Neural cell (in vitro differentiated cells): ENCODE results near the gene DUOX1. TPM values are rescaled to one million over a fixed set of nuclear protein-coding genes. Genes with fewer than 3 reads are reported as not detected.
A peak's percentile ranks its signal among the peaks of the same experiment; 100 is the strongest.

Experiments
- H2AFZ ChIP-seq: fragments of 200-600, 300-800 bp; sonication (generic), shearing (Covaris generic); 2 replicates; pipeline ENCODE4 v1.6.0; 2014; ENCODE audit warnings: low read depth, mild to moderate bottlenecking, antibody characterized with exemption, low read length, moderate library complexity
- H3F3A ChIP-seq: fragments of 200-600 bp; shearing (Covaris generic); 2 replicates; pipeline ENCODE4 v1.6.1; 2016; ENCODE audit warnings: mild to moderate bottlenecking, moderate library complexity, mixed read lengths, antibody characterized with exemption, low read length; ENCODE audit not compliant: insufficient read depth, poor library complexity, severe bottlenecking
- H3K27ac ChIP-seq: fragments of 200-600, 300-800 bp; sonication (generic), shearing (Covaris generic); 2 replicates; pipeline ENCODE4 v1.5.1; 2014; ENCODE audit warnings: mild to moderate bottlenecking, low read length, moderate library complexity
- H3K27me3 ChIP-seq: fragments of 300-800, 200-600 bp; sonication (generic), shearing (Covaris generic); 2 replicates; pipeline ENCODE4 v1.6.0; 2014; ENCODE audit warnings: mild to moderate bottlenecking, low read depth, low read length, moderate library complexity; ENCODE audit not compliant: insufficient read depth
- H3K36me3 ChIP-seq: fragments of 300-800, 200-600 bp; sonication (generic), shearing (Covaris generic); 2 replicates; pipeline ENCODE4 v1.5.1; 2014; ENCODE audit warnings: mild to moderate bottlenecking, antibody characterized with exemption, low read length, moderate library complexity; ENCODE audit not compliant: insufficient read depth
- H3K4me2 ChIP-seq: fragments of 300-800, 200-600 bp; sonication (generic), shearing (Covaris generic); 2 replicates; pipeline ENCODE4 v1.6.0; 2014; ENCODE audit warnings: mild to moderate bottlenecking, low read length
- H3K4me3 ChIP-seq: fragments of 300-800, 200-600 bp; sonication (generic), shearing (Covaris generic); 2 replicates; pipeline ENCODE4 v1.5.1; 2014; ENCODE audit warnings: mild to moderate bottlenecking, low read length, moderate library complexity
- H3K79me2 ChIP-seq: fragments of 200-600 bp; shearing (Covaris generic); replicated peaks from 2 replicates; pipeline ENCODE4 v1.6.0; 2014; ENCODE audit warnings: mild to moderate bottlenecking, low read length, moderate library complexity; ENCODE audit not compliant: insufficient read depth
- H3K9ac ChIP-seq: fragments of 300-800, 200-600 bp; sonication (generic), shearing (Covaris generic); 2 replicates; pipeline ENCODE4 v1.6.1; 2016; ENCODE audit warnings: mild to moderate bottlenecking, low read length, mixed read lengths
- H3K9me2 ChIP-seq: fragments of 200-600 bp; shearing (Covaris generic); 2 replicates; pipeline ENCODE4 v1.6.1; 2016; ENCODE audit warnings: mild to moderate bottlenecking, low read length, mixed read lengths; ENCODE audit not compliant: insufficient read depth
- H3K9me3 ChIP-seq: fragments of 200-600, 300-800 bp; sonication (generic), shearing (Covaris generic); 2 replicates; pipeline ENCODE4 v1.6.1; 2016; ENCODE audit warnings: mild to moderate bottlenecking, mixed run types, low read length, moderate library complexity, mixed read lengths
- H4K20me1 ChIP-seq: fragments of 200-600 bp; shearing (Covaris generic); 2 replicates; pipeline ENCODE4 v1.6.1; 2016; ENCODE audit warnings: mild to moderate bottlenecking, mixed run types; ENCODE audit not compliant: insufficient read depth
- EP300 ChIP-seq: fragments of 450-650 bp; conservative IDR thresholded peaks from 2 replicates; pipeline ENCODE4 v1.6.1; 2014; ENCODE audit warnings: antibody characterized with exemption, mild to moderate bottlenecking, moderate library complexity; ENCODE audit not compliant: poor library complexity, severe bottlenecking
- EZH2 ChIP-seq: fragments of 200-600, 300-800 bp; shearing (Covaris generic), sonication (generic); IDR thresholded peaks from 2 replicates; pipeline ENCODE4 v1.6.1; 2014; ENCODE audit warnings: antibody characterized with exemption, low read length, borderline replicate concordance, mild to moderate bottlenecking; ENCODE audit not compliant: insufficient read depth, poor library complexity, severe bottlenecking
- MXI1 ChIP-seq: fragments of 450-650 bp; conservative IDR thresholded peaks from 2 replicates; pipeline ENCODE4 v1.6.1; 2014; ENCODE audit warnings: antibody characterized with exemption, mild to moderate bottlenecking; ENCODE audit not compliant: poor library complexity, severe bottlenecking
- POLR2AphosphoS5 ChIP-seq: IDR thresholded peaks from 2 replicates; pipeline ENCODE4 v1.6.1; 2012
- RAD21 ChIP-seq: fragments of 450-650 bp; conservative IDR thresholded peaks from 2 replicates; pipeline ENCODE4 v1.6.1; 2014; ENCODE audit warnings: antibody characterized with exemption, mild to moderate bottlenecking, moderate library complexity
- SMC3 ChIP-seq: fragments of 450-650 bp; conservative IDR thresholded peaks from 2 replicates; pipeline ENCODE4 v1.6.1; 2014; ENCODE audit warnings: antibody characterized with exemption, mild to moderate bottlenecking, moderate library complexity; ENCODE audit not compliant: poor library complexity
- TAF1 ChIP-seq: IDR thresholded peaks from 2 replicates; pipeline ENCODE4 v1.6.1; 2012; ENCODE audit warnings: low read depth
- polyA plus RNA-seq: library from polyadenylated mRNA; depleted of rRNA; stranded (reverse); fragments of >200 nt; gene quantifications from 2 replicates; pipeline ENCODE4 v1.2.3, GENCODE V29; 2014
- TF ChIP-seq, protein P1 (sequence below): IDR thresholded peaks from 2 replicates; pipeline ENCODE4 v1.6.1; 2012; ENCODE audit warnings: borderline replicate concordance
- TF ChIP-seq, protein P2 (sequence below): fragments of 450-650 bp; IDR thresholded peaks from 2 replicates; pipeline ENCODE4 v1.5.1; 2014; ENCODE audit warnings: antibody characterized with exemption, mild to moderate bottlenecking, moderate library complexity; ENCODE audit not compliant: poor library complexity, severe bottlenecking

The DUOX1 gene
- polyA plus RNA-seq, 1 donor from 2014 or later: not detected

DNA sequence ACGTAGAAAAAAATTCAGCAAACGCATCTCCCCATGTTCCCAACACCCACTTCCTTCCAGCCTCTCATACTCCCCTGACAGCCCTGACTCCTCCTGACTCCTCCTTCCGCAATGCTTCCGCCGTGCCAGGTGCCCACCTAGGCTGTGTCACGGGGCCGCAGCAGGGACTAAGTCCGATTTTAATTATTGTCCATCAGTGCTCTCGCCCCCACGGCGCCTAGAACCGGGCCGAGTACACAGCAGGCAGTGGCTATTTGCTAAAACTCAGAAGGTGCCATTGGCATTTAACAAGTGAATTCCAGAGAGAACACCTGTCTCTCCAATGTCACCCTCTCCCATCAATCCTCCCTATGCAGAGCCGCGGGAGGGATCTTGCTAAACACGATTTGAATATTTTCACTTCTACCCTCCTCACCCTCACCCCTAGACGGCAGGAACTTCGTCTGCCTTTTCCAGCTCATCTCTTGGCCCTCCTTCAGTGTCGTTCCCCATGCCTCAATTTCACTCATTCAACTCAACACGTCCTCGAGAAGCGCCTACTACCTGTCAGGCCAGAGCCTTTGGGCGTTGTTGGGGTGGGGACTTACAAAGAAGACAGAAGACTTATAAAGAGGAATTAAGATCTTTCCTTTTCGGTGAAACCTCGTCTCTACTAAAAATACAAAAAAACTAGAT, 69.5 kb downstream of the DUOX1 start:
- no peaks in the 10 kb centered on the region for H4K20me1 ChIP-seq
- H3K79me2 ChIP-seq: no peaks in the 10 kb centered on the region
- H3F3A ChIP-seq: peaks cover 17% of the 10 kb centered on the region
- H3K9me2 ChIP-seq: no peaks in the 10 kb centered on the region
- peak overlapping the region; percentile 99 for H3K27ac ChIP-seq
- H3K9ac ChIP-seq: peak overlapping the region; percentile 91
- H3K4me2 ChIP-seq: peak overlapping the region; percentile 69
- TF ChIP-seq, protein P1, sequence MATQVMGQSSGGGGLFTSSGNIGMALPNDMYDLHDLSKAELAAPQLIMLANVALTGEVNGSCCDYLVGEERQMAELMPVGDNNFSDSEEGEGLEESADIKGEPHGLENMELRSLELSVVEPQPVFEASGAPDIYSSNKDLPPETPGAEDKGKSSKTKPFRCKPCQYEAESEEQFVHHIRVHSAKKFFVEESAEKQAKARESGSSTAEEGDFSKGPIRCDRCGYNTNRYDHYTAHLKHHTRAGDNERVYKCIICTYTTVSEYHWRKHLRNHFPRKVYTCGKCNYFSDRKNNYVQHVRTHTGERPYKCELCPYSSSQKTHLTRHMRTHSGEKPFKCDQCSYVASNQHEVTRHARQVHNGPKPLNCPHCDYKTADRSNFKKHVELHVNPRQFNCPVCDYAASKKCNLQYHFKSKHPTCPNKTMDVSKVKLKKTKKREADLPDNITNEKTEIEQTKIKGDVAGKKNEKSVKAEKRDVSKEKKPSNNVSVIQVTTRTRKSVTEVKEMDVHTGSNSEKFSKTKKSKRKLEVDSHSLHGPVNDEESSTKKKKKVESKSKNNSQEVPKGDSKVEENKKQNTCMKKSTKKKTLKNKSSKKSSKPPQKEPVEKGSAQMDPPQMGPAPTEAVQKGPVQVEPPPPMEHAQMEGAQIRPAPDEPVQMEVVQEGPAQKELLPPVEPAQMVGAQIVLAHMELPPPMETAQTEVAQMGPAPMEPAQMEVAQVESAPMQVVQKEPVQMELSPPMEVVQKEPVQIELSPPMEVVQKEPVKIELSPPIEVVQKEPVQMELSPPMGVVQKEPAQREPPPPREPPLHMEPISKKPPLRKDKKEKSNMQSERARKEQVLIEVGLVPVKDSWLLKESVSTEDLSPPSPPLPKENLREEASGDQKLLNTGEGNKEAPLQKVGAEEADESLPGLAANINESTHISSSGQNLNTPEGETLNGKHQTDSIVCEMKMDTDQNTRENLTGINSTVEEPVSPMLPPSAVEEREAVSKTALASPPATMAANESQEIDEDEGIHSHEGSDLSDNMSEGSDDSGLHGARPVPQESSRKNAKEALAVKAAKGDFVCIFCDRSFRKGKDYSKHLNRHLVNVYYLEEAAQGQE: no peak
- no peak for TF ChIP-seq TAF1
- TF ChIP-seq RAD21: no peak
- peak; percentile 42 for TF ChIP-seq MXI1
- no peak for TF ChIP-seq EP300
- no peak for TF ChIP-seq POLR2AphosphoS5
- peak overlapping the region; percentile 75 for H3K4me3 ChIP-seq
- no peaks in the 10 kb centered on the region for H3K36me3 ChIP-seq
- H3K27me3 ChIP-seq: no peaks in the 10 kb centered on the region
- peak overlapping the region; percentile 57 for H2AFZ ChIP-seq
- H3K9me3 ChIP-seq: no peaks in the 10 kb centered on the region

DNA sequence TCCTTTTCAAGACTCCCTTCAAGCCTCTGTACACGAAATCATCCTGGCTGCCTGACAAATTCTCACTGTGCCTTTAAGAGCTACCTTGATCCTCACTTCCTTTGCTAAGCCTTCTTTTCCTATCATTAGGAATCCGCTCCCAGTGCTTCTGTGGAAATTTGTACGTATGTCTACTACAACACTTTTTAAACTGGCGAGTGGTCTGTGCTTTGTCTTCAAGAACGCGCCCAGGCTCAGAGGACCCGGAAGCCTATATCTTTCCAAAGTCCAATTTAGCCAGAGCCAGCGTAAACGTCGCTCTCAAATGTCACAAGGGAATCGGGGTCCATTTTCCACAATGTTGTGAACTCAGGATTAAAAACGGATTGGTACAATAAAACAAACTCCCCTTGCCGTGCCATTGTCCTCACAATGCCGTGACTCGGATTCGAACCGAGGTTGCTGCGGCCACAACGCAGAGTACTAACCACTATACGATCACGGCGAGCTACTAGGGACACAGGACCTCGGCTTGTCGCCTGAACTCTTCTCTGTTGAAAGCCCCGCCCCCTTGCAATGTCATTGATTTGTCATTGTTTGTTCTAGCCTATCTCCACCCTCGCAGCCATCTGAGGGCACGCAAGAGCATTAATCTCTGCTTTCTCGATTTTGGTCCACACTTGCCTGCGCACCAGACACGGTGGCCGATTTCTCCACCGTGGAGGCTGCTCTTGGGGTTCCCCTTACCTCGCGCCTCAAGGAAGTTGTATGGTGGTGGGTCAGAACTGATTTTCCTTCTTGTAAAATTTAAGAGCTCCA, 70.4 kb downstream of the DUOX1 start:
- Histone ChIP-seq H3K36me3 (no peaks in the 10 kb centered on the region), H3K9me2 (no peaks in the 10 kb centered on the region), H3K4me2 (peak overlapping the region; percentile 65), H2AFZ (peak overlapping the region; percentile 90), H3K9me3 (no peaks in the 10 kb centered on the region), H3K27ac (peak overlapping the region; percentile 99), H4K20me1 (no peaks in the 10 kb centered on the region), H3K27me3 (no peaks in the 10 kb centered on the region), H3K9ac (peak overlapping the region; percentile 91), H3K79me2 (no peaks in the 10 kb centered on the region), H3K4me3 (peak overlapping the region; percentile 75), H3F3A (peaks cover 17% of the 10 kb centered on the region)
- TF ChIP-seq, protein P1: peak; percentile 99
- TF ChIP-seq EZH2 (no peak), EP300 (peak; percentile 78), RAD21 (no peak), SMC3 (peak; percentile 51), POLR2AphosphoS5 (peak; percentile 98), TAF1 (peak; percentile 97), MXI1 (peak; percentile 68)
- TF ChIP-seq, protein P2, sequence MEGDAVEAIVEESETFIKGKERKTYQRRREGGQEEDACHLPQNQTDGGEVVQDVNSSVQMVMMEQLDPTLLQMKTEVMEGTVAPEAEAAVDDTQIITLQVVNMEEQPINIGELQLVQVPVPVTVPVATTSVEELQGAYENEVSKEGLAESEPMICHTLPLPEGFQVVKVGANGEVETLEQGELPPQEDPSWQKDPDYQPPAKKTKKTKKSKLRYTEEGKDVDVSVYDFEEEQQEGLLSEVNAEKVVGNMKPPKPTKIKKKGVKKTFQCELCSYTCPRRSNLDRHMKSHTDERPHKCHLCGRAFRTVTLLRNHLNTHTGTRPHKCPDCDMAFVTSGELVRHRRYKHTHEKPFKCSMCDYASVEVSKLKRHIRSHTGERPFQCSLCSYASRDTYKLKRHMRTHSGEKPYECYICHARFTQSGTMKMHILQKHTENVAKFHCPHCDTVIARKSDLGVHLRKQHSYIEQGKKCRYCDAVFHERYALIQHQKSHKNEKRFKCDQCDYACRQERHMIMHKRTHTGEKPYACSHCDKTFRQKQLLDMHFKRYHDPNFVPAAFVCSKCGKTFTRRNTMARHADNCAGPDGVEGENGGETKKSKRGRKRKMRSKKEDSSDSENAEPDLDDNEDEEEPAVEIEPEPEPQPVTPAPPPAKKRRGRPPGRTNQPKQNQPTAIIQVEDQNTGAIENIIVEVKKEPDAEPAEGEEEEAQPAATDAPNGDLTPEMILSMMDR: peak; percentile 18
